ENCODE data around the gene ZNF215.
"Not testable (repeated sequence)": the region's sequence is repeated elsewhere in the genome, so short reads cannot be mapped to it uniquely, and the experiment has no call there.

The ZNF215 gene

GRCh38 chr11:6941970-6942369 lies 15.7 kb downstream of the ZNF215 start:
- DNase-seq, result no peak

GRCh38 chr11:6943131-6943530 lies 16.9 kb downstream of the ZNF215 start:
- DNase-seq, result no peak

DNA sequence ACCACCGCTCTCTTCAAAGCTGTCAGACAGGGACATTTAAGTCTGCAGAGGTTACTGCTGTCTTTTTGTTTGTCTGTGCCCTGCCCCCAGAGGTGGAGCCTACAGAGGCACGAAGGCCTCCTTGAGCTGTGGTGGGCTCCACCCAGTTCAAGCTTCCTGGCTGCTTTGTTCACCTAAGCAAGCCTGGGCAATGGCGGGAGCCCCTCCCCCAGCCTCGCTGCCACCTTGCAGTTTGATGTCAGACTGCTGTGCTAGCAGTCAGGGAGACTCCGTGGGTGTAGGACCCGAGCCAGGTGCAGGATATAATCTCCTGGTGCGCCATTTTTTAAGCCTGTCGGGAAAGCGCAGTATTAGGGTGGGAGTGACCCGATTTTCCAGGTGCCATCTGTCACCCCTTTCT lies 28.0 kb downstream of the ZNF215 start:
- DNase-seq, result not testable (repeated sequence)

GRCh38 chr11:6962141-6962540 lies 35.9 kb downstream of the ZNF215 start:
- no peak for DNase-seq

GRCh38 chr11:6962673-6963072 lies 36.4 kb downstream of the ZNF215 start:
- DNase-seq, result no peak

DNA sequence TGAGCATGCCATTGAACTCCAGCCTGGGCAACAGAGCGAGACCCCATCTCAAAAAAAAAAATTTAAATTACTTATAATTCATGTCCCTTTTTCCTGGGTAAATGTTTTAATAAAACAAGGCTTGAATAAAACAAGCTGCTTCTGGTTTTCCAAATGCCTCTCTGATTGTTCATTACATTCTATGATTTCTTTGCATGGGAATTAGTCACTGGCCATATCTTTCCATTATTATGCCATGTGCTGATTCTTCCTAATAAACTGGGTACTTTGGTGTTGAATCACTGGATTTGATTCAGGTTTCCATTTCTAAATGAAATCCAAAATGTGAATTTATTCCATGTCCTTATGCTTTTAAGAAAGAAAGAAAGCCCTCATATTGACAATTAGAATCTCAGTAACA lies 42.6 kb downstream of the ZNF215 start:
- no peak for DNase-seq

DNA sequence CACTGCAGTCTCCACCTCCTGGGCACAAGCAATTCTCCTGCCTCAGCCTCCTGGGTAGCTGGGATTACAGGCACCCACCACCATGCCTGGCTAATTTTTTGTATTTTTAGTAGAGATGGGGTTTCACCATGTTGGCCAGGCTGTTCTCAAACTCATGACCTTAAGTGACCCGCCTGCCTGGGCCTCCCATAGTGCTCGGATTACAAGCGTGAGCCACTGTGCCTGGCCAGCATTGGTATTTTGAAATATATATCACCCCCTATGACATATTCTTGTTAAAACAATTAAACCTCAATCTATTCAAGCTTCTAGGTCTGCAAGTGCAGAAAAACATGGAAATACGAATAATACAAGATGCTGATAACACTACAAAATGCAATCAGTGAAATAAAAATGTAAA lies 43.6 kb downstream of the ZNF215 start:
- not testable (repeated sequence) for DNase-seq

DNA sequence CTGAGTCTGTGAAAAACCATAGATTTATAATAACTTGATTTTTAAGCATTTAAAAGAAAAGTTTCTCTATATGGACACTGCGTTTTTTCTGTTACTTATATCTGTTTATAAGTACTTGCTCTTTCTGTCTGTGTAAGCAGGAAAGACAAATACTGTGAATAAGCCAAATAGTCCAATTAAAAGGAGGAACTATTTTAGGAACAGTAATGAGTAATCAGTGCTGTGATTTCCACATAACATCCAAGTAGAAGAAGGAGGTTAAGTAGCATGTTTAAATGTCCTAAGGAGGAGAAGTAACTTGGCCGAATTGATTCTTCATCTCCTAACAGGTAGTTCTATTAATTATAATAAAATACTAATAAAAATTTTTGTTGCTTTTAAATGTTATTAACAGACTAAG lies 53.1 kb downstream of the ZNF215 start:
- no peak for DNase-seq

- DNase-seq, result no peak
Measured at GRCh38 chr11:6986487-6986886, 60.3 kb downstream of the ZNF215 start.

GRCh38 chr11:6988506-6988905 lies 62.3 kb downstream of the ZNF215 start:
- DNase-seq, result no peak

GRCh38 chr11:6991227-6991626 lies 65.0 kb downstream of the ZNF215 start:
- no peak for DNase-seq

- no peak for DNase-seq
Measured at GRCh38 chr11:6992026-6992425, 65.8 kb downstream of the ZNF215 start.

GRCh38 chr11:6992457-6993417 lies 66.5 kb downstream of the ZNF215 start:
- DNase-seq, result no peak

- no peak for DNase-seq
Measured at GRCh38 chr11:6995703-6996102, 69.5 kb downstream of the ZNF215 start.

GRCh38 chr11:7004482-7004881 lies 78.3 kb downstream of the ZNF215 start:
- DNase-seq, result no peak
